Measurements from ENCODE around the gene TEX19.

TEX19 gene

GRCh38 chr17:82322526-82323453 is 36.3 kb upstream of the TEX19 start:
- no peak for DNase-seq

DNA sequence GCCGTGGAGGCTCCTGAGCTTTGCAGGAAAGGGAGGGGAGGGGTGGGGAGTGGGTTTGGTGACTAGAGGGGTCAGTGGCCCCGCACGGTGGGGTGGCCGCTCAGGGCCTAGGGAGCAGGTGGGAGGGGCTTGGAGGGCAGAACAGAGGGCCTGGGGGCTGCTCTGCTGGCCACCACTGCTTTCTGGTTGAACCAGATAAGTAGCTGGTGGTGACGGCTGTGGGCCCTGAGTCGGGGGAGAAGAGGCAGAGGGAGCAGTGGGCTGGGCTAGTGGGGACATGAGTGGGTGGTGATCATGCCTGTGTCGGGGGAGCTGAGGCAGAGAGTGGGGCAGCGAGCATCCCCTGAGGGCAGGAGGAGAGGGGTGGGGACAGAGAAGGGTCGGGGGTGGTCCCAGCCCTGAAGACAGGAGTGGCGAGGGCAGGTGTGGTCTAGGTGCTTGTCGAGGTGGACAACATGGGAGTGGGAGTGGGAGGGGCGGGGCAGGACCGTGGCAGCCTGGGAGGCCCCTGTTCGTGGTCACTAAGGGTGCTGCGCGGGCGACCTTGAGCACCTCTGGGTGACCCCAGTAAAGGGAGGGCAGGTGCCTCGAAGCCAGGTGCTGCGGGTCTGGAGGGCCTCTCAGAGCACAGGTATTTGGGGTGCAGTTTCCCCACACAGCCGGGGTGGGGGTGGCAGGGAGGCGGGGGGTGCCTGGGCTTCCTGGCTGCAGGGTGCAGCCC is 35.4 kb upstream of the TEX19 start:
- DNase-seq = no peak

DNA sequence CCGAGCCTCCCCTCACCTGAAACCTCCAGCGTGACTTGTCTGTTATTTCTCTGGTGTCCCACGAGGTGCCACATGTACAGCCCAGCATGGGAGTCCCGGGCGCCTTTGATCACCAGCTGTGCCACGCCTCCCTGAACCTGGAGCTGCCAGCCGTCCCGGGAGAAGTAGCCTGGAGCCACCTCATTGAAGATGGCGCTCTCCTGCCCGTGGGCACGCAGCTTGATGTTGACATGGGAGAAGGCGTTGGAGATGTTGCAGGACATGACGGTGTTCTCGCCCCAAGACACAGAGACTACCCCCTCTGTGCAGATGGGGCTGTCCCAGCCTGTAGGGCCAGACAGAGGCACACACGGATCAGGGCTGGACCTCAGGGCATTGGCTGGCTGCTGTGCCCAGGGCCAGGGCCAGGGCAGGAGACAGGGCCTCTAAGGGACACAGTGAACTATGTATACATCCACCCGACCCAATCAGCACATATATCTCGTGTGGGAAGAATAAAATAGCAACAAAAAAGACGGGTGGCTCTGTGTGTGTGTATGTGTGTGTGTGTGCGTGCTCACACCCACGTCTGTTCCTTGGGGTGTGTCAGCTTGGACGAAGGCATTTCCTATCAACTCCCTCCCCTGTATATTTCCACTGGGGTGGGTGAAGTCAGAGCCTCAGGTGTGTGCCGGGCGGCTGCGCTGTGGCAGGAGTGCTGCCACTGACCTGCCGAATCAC is 34.3 kb upstream of the TEX19 start:
- DNase-seq = peak; percentile 45

- DNase-seq = no peak
These were observed 33.5 kb upstream of the TEX19 start for GRCh38 chr17:82325286-82326180.

DNA sequence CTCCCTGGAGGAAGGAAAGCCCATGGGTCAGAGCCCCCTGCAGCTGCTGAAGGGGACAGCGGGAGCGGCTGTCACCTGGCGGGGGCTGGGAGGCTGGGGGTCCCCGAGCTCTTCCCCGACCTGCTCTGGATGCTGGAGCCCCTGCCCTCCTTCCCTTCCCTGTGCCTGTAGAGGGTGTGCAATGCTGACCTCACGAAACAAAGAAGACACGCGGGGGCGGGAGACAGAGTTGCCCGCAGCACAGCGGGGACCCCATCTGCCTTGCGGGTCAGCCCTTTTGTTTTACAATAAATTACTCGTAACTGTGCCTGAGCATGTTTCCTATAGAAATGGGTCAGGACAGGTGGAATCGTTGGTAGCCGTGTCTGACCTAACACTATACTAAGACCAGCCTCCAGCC is 31.8 kb upstream of the TEX19 start:
- no peak for DNase-seq

DNA sequence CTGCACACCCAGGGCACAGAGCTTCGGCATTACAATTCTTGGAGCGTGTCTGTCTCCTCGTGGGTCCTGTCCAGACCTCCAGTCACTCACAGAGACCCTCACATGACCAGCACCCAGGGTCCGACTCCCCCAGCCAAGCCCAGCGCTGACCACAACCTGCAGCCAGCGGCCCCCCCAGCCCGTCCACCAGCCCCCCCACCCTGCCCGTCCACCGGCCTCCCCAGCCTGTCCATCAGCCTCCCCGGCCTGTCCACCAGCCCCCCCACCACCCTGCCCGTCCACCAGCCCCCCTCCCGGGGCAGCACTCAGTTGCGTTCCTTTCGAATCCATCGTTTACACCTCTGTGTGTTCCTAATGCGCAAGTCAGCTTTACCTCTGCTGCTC is 31.3 kb upstream of the TEX19 start:
- DNase-seq = no peak

DNA sequence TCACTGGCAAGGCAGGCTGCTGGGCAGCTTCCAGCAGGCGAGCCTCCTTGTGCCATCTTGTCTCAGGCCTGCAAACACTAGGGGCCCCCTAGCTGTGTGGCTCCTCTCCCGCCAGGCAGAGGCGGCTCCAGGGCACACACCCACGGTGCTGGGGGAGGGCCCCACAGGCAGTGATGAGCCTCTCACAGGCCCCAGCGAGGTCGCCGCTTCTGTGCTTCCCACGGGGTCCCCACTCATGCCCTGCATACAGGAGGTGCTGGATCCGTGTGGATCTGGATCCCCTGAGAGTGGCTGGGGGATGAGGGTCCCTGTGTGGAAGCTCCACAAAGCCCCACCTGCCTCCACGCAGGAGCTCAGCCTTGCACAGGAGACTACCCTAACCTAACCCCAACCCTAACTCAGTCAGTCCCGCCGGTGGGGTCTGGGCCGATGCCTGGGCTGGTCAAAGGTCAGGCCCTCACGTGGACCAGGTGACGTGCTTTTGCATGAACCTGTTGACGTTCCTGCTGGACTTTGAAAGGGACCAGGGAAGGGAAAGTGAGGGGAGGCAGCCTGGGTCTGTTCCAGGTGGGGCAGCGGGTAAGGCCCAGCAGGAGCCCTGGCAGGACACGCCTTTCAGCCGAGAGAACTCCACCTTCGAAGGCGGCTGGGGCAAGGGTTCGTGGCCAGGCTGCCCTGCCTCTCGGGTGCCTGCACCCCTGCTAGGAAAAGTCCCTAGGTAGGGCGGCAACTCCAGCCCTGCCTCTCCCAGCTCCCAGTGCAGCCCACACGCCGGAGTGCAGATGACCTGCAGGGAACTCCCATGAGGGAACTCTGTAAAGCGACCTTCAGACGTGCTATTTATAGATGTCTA is 30.7 kb upstream of the TEX19 start:
- DNase-seq = no peak

- no peak for DNase-seq
These were observed 30.0 kb upstream of the TEX19 start for GRCh38 chr17:82328994-82329507.

DNA sequence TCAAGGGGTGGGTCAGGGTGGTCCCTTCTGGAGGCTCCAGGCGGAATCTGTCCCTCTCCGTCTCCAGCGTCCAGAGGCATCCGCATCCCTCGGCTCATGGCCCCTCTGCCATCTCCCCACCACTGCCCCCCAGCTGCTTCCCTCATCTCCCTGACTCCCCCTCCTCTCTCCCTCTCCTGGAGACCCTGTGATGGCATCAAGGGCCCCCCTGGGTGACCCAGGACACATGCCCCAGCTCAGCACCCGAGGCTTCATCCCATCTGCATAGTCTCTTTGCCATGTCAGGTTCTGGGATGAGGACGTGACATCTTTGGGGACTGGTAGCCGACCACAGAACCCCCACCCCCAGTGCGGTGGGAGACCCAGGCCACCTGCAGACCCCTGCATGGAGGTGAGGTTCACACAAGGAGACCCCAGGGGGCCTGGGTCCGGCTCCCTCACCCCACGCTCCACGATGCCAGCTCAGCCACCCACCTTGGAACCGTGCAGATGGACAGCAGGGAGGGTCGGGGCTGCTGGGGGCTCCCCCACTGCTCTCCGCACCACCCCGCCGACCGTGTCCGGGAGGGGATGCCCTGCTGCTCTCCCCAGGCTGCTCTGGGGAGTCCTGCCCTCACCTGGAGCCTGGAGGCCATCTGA is 29.2 kb upstream of the TEX19 start:
- no peak for DNase-seq

DNA sequence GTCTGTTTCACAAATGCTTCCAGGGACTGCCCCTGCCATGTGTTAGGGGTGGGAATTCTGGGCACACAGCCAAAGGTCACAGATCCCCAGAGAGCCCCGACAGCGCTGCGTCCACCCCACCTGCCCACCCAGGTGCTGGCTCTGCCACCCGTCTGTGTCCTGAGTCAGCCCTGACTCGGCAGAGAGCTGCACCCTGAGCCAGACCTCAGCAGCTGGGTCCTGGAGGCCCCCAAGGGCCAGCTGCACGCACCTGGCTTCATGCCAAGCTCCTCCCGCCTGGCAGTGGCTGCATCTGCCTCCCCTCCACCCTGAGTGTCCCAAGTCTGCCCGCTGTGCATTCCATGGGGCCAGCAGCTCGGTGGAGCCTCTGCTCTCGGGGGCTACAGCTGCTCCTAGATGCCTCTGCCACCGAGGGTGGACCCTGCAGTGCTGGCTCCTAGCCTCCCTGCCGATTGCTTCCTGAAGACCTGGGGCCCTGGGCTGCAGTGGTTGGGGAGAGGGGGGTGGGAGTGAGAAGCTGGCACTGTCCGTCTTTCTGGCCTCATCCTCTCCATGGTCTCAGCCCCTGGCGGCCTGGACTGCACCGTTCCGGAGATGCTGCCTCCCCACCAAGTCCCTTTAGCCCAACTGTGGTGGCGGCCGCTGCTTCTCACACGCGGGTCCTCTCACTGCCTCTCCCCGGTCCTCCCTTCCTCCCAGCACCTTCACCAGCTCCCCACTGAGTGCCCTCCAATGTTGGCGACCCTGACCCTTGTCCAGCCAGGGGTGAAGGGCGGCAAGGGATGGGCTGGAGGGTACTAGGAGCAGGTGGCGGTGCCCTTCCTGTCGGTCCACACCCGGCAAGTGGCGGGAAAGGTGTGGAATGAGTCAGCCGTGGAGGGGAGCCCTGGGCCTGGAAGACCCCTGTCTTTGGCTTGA is 28.5 kb upstream of the TEX19 start:
- DNase-seq = no peak

DNA sequence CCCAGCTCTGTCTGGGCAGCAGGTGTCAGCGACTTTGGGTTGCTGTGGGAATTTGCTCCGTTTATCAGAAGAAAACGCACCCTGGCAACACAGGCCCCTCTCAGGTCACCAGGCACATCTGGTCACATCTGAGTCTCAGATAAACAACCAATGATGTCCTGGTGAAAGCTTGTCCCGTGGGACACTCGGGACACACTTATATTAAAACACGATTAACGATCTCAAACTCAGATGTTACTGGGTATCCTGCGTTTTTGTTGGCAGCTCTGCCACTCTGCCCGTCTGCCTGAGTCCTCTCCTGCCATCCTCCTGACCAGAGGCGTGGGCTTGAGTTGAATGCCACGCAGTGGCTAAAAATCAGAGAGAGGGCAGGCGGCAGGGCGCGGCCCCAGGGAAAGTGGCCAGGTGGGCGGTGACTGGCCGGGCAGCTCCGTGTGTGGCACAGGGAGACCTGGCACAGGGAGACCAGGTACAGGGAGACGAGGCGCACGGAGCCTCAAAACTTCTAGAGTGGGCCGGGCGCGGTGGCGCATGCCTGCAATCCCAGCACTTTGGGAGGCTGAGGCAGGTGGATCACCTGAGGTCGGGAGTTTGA is 27.6 kb upstream of the TEX19 start:
- no peak for DNase-seq

GRCh38 chr17:82332669-82333278 is 26.3 kb upstream of the TEX19 start:
- DNase-seq = peak; percentile 47

DNA sequence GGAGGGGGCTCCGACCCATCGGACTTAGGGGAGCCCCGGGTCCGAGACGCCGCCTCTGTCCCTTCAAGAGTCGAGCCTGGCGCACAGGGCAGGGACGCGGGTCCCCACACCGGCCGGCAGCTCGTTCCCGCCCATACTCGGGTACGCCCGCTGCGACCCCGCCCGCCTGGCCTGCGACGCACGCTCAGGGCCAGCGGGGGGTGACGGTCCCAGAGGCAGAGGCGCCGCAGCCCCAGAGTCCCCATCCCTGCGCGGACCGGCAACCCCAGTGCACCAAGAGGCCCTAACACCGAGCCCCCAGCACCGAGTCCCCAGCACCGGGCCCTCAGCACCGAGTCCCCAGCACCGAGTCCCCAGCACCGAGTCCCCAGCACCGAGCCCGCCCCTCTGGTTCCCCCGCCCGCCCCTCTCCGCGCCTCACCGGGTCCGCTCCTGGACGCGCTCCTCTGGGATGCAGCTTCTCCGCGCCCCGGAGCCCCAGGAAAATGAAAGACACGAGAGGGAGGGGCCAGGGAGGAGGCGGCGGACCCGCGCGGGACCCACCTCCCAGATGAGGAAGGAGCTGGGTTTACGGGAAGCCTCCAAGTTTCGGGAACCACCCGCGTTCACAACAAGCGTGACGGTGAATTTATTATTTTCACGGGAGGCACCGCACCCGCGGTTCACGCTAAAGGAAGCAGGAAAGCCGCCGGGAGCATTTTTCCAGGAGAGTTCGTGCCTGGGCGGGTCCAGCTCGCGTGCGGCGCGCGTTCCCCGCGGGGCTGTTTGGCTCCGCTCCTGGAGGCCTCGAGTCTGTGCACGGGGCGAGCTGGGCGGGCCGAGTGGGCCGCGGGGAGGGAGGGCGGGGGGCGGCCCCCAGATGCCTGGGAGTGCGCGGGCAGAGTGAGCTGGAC is 25.5 kb upstream of the TEX19 start, which contains the start of gene SECTM1:
SECTM1 (minus strand) TSS at position 488 of the 893 bp plus-strand sequence. CDS start 6,526 bp downstream, outside the sequence.
- peak; percentile 44 for DNase-seq

DNA sequence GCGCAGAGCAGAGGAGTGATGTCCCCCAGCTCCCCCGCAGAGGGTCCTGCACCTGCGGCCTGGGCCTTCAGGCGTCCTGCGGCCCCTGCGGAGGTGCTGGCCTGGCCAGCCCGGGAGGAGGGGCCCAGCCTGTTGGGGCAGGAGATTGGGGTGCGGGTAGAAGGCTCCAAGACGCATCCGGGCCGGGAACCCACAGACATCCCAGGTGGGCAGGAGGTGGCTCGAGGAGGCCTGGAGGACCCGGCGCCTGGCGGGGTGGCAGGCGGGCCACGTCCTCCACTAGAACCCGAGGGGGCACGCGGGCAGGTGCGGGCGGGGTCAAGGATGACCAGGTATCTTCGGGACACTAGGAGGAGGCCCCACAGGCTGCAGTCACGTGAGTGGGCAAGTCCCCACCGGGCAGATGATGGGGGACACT is 24.8 kb upstream of the TEX19 start:
- no peak for DNase-seq

DNA sequence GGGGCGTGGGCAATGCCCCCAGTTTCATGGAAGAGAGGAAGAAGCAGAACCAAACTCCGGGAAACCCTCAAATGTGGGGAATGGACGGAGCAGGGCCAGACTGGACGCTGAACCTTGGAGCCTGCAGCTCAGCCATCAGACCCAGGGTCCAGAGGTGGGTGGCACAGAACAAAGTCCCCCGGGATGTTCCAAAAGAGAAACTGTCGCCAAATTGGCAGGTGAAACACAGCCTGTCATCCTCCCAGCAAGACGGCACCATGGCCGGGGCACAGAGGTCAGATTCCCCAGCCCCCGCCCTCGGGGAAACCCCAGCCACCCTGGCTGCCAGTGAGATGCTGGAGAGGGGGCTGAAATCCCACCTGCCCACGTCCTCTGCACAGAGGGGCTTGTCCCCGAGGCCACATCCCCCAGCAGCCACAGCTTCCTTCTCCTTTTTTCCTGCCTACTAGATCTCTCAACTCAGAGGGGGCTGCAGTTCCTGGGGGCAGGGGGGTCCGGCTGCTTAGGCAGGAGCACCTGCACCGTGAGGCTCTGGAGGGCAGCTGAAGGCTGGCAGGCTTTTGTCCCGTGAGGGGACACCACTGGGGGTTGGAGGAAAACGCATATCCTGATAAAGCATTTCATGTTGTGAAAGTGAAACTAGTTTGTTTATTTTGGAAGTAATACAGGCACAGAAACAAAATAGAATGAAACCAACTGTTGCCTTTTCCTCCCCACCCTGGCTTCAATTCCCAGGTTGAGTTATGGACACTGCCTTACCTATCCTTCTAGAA is 24.2 kb upstream of the TEX19 start:
- DNase-seq = no peak

- DNase-seq = no peak
These were observed 20.0 kb upstream of the TEX19 start for GRCh38 chr17:82338858-82339633.
